ENCODE results near the gene DLK1. TPM values are rescaled to one million over a fixed set of nuclear protein-coding genes. Genes with fewer than 3 reads are reported as not detected.

The DLK1 gene
- total and polyA plus RNA-seq, 2 of the 4 experiments (the other 2 are of a cell fraction) = under 0.01 to 0.07 TPM

GRCh38 chr14:100731846-100732765, 5.4 kb downstream of the DLK1 start:
- Histone ChIP-seq H3K9me1 (ENCODE audit: insufficient read depth, low read length) (no peaks in the 10 kb centered on the region), H3K4me2 (ENCODE audit: low read depth, low read length) (no peak overlapping the region), H3K4ac (ENCODE audit: low read depth, low read length) (no peak overlapping the region), H3K9ac (ENCODE audit: low read depth, low read length) (no peak overlapping the region), H2BK20ac (ENCODE audit: low read depth, low read length) (no peak overlapping the region), H3K27ac (ENCODE audit: insufficient read depth, low read length) (no peak overlapping the region), H3K79me1 (ENCODE audit: low read depth in 1 of 2, low read length in 2 of 2) (no peaks in the 10 kb centered on the region), H3K4me3 (ENCODE audit: insufficient read depth, low read depth, low read length) (no peak overlapping the region), H2AFZ (replicated peaks; ENCODE audit: low read length, poor library complexity) (no peak overlapping the region), H3K27me3 (ENCODE audit: control insufficient read depth, insufficient read depth, low read length) (peaks cover 77% of the 10 kb centered on the region), H4K91ac (ENCODE audit: insufficient read depth, low read depth, low read length) (no peak overlapping the region), H2BK5ac (ENCODE audit: low read depth, low read length, poor library complexity, severe bottlenecking) (no peak overlapping the region), H2AK9ac (replicated peaks; ENCODE audit: low read depth, low read length, poor library complexity) (no peak overlapping the region), H3K9me3 (ENCODE audit: control insufficient read depth, insufficient read depth, low read length) (no peaks in the 10 kb centered on the region), H3K14ac (replicated peaks; ENCODE audit: low read depth, low read length) (no peak overlapping the region), H4K8ac (ENCODE audit: low read depth in 2 of 2, low read length in 2 of 2) (no peak overlapping the region), H2BK15ac (ENCODE audit: low read depth, low read length) (no peak overlapping the region), H2AK5ac (ENCODE audit: low read depth, low read length) (no peak overlapping the region), H3K56ac (ENCODE audit: extremely low read depth, insufficient read depth, low read length) (no peak overlapping the region), H2BK120ac (ENCODE audit: low read depth, low read length) (no peak overlapping the region), H3K36me3 (ENCODE audit: control insufficient read depth, insufficient read depth, low read length) (no peaks in the 10 kb centered on the region), H3K4me1 (ENCODE audit: control insufficient read depth, insufficient read depth, low read length) (no peaks in the 10 kb centered on the region), H4K20me1 (ENCODE audit: insufficient read depth, low read length) (no peaks in the 10 kb centered on the region; the same call in 1 of the 2 replicates), H4K5ac (ENCODE audit: low read depth, low read length) (no peak overlapping the region), H3K18ac (ENCODE audit: low read depth, low read length) (no peak overlapping the region), H3K23ac (ENCODE audit: low read depth, low read length) (no peak overlapping the region)
- in situ Hi-C loops (cut with MboI; ENCODE audit: low sequenced_read_pairs) (no loop called here), dilution Hi-C loops (cut with HindIII; ENCODE audit: low sequenced_read_pairs, unreplicated experiment) (no loop called here), intact Hi-C loops (cut with micrococcal nuclease) (no loop called here)
- TF ChIP-seq CHD1 (IDR thresholded peaks at IDR 0.05; ENCODE audit: low read depth, low read length) = no peak
- no peak for TF ChIP-seq FOS (IDR thresholded peaks at IDR 0.05; ENCODE audit: low read depth, low read length)
- no peak for TF ChIP-seq CTCF (conservative IDR thresholded peaks at IDR 0.05; ENCODE audit: low read depth, low read length)
- TF ChIP-seq SMC3 (IDR thresholded peaks at IDR 0.05; ENCODE audit: low read depth, low read length) = no peak
- TF ChIP-seq NFE2L2 (IDR thresholded peaks at IDR 0.05; ENCODE audit: low read depth, low read length) = no peak
- no peak for TF ChIP-seq RCOR1 (IDR thresholded peaks at IDR 0.05; ENCODE audit: insufficient replicate concordance, low read length)
- no peak for TF ChIP-seq MAZ (IDR thresholded peaks at IDR 0.05; ENCODE audit: borderline replicate concordance, low read depth, low read length)
- TF ChIP-seq USF2 (IDR thresholded peaks at IDR 0.05; ENCODE audit: low read depth, low read length) = no peak
- no peak for TF ChIP-seq RFX5 (IDR thresholded peaks at IDR 0.05; ENCODE audit: low read depth, low read length)
- BruUV-seq (replicated peaks) = no TSS peak
- ATAC-seq (ENCODE audit: low read depth) = no peak
- POLR2A ChIA-PET (ENCODE audit: unreplicated experiment) = no interaction called here
- no peak for DNase-seq
- WGBS, 2 experiments (ENCODE audit: extremely low coverage in 2 of 2, insufficient read length in 1 of 2) = 84% methylated on average over 17 of the region's 34 CpGs; no CpG with 5 or more reads in 1 of the 2 experiments
- CTCF ChIA-PET = interaction anchor here (1.1 kb wide), 1 partner anchor 9 kb away, joined by 4 read pairs; no protein-coding TSS in a partner anchor
